Right lobe of liver (tissue), 6 donors: ENCODE results near the gene SLC17A7. TPM values are rescaled to one million over a fixed set of nuclear protein-coding genes. Genes with fewer than 3 reads are reported as not detected.

Experiments
- ATAC-seq, 4 donors: fragments of 200-7000 bp; cut with Tn5 transposase; one replicate each; pipeline ENCODE4 v1.9.1; 2020; ENCODE audit warnings: mild to moderate bottlenecking in 4 of 4, moderate library complexity in 4 of 4
- DNase-seq, 3 donors: peaks; one replicate each; pipeline ENCODE4 v3.0.0-alpha.2; 2020
- H3K27ac ChIP-seq, 3 donors: fragments of 200-600 bp; one replicate each; pipeline ENCODE4 v1.8.0; 2022
- H3K27me3 ChIP-seq, 2 donors: fragments of 200-600 bp; one replicate each; pipeline ENCODE4 v1.8.0; 2022
- H3K36me3 ChIP-seq, 4 donors: fragments of 200-600 bp; sonication (generic) in 1 of 4; one replicate each; pipeline versions ENCODE4 v1.5.1 to v1.8.0; 2017 to 2022; ENCODE audit warnings: control low read depth in 1 of 4
- H3K4me1 ChIP-seq, 4 donors: fragments of 200-600 bp; sonication (generic) in 1 of 4; one replicate each; pipeline versions ENCODE4 v1.5.1 to v1.8.0; 2017 to 2022; ENCODE audit warnings: control low read depth in 1 of 4
- H3K4me3 ChIP-seq, 3 donors: fragments of 200-600 bp; one replicate each; pipeline ENCODE4 v1.8.0; 2022
- H3K9me3 ChIP-seq, 4 donors: fragments of 200-600 bp; sonication (generic) in 1 of 4; one replicate each; pipeline versions ENCODE4 v1.5.1 to v1.8.0; 2017 to 2022; ENCODE audit warnings: control low read depth in 1 of 4
- POLR2A ChIP-seq: fragments of 450-650 bp; IDR thresholded peaks from one replicate; pipeline ENCODE4 v1.6.1; 2017; ENCODE audit warnings: antibody characterized with exemption, mild to moderate bottlenecking
- WGBS: methylation state at CpG from one replicate; pipeline ENCODE4 v1.1.6; 2018; ENCODE audit warnings: low coverage, low lambda C conversion rate; ENCODE audit not compliant: insufficient coverage; ENCODE audit errors: missing lambda C conversion rate; 5-methylcytosine and 5-hydroxymethylcytosine counted together
- intact Hi-C, 2 donors: fragments of 100-400 bp; cut with DNase I; formaldehyde crosslinking; loops; one replicate each; pipeline versions ENCODE4 v1.11.2 to v1.14.1; 2022
- total RNA-seq, 6 experiments: library from RNA; depleted of rRNA in 2 of 6; stranded (reverse); fragments of >200 nt in 2 of 6; fragmentation: NEBNext Ultra II Directional in 3 of 6; extraction: Animal tissue kit (Norgen Biotek cat#: 25700) in 3 of 6; gene quantifications; one replicate each; pipeline versions ENCODE4 v1.1.0 to v1.2.4, GENCODE V29; 2016 to 2023
- TF ChIP-seq, protein P1 (sequence below), 4 donors: fragments of 200-600 bp in 3 of 4; fragments of 450-650 bp in 1 of 4; IDR thresholded peaks; one replicate each; pipeline versions ENCODE4 v1.5.1 to v1.8.0; 2016 to 2022; ENCODE audit warnings: antibody characterized with exemption in 4 of 4, mild to moderate bottlenecking in 2 of 4
- donor health status: DM: no; HTN: yes; CAD: no.
- donor health status: DM: no; HTN: no; CAD: no.
- donor health status: DM: no; HTN: no; CAD: no.
- donor health status: DM: no; HTN: yes; CAD: no.
- donor health status: DM: no; HTN: yes; CAD: no.

SLC17A7 gene
- total RNA-seq, 6 experiments from 2014 or later = 0.13 TPM; not detected in 5

DNA sequence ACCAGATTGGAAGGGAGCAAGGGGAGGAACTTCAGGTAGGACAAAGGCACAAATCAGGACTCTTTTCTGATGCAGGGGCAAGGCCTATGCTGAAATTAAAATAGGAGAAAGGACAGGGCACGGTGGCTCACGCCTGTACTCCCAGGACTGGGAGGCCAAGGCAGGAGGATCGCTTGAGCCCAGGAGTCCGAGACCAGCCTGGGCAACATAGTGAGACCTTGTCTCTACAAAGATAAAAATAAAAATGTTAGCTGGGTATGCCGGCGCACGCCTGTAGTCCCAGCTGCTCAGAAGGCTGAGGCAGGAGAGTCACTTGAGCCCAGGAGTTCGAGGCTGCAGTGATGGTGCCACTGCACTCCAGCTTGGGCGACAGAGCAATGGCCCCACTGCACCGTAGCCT lies 5.7 kb downstream of the SLC17A7 start:
- WGBS = 78% methylated on average over 7 of the region's 10 CpGs
- H3K4me1 ChIP-seq = no peaks in the 10 kb centered on the region
- intact Hi-C loops = loop anchor here (5.0 to 10.0 kb wide), 2 partner anchors 38 to 181 kb away; no protein-coding TSS in a partner anchor

GRCh38 chr19:49434907-49435583 lies 6.3 kb downstream of the SLC17A7 start:
- no peak for DNase-seq
- H3K9me3 ChIP-seq = no peaks in the 10 kb centered on the region
- no peak overlapping the region for H3K4me3 ChIP-seq
- 69% methylated on average over 6 of the region's 18 CpGs for WGBS
- TF ChIP-seq POLR2A = no peak
- TF ChIP-seq, protein P1, sequence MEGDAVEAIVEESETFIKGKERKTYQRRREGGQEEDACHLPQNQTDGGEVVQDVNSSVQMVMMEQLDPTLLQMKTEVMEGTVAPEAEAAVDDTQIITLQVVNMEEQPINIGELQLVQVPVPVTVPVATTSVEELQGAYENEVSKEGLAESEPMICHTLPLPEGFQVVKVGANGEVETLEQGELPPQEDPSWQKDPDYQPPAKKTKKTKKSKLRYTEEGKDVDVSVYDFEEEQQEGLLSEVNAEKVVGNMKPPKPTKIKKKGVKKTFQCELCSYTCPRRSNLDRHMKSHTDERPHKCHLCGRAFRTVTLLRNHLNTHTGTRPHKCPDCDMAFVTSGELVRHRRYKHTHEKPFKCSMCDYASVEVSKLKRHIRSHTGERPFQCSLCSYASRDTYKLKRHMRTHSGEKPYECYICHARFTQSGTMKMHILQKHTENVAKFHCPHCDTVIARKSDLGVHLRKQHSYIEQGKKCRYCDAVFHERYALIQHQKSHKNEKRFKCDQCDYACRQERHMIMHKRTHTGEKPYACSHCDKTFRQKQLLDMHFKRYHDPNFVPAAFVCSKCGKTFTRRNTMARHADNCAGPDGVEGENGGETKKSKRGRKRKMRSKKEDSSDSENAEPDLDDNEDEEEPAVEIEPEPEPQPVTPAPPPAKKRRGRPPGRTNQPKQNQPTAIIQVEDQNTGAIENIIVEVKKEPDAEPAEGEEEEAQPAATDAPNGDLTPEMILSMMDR (IDR thresholded peaks at IDR 0.05) = no peak
- intact Hi-C loops = loop anchor here (5.0 to 10.0 kb wide), 2 partner anchors 38 to 180 kb away; no protein-coding TSS in a partner anchor
- no peaks in the 10 kb centered on the region for H3K4me1 ChIP-seq
- peaks cover 7 to 20% of the 10 kb centered on the region in 2 donors for H3K27me3 ChIP-seq
- H3K27ac ChIP-seq = no peak overlapping the region
- no peak for ATAC-seq
- no peaks in the 10 kb centered on the region for H3K36me3 ChIP-seq

More for the DNA sequence above, 5.7 kb downstream of the SLC17A7 start:
- Histone ChIP-seq H3K4me3 (no peak overlapping the region), H3K9me3 (no peaks in the 10 kb centered on the region), H3K27ac (no peak overlapping the region), H3K36me3 (no peaks in the 10 kb centered on the region), H3K27me3 (peaks cover 7 to 20% of the 10 kb centered on the region in 2 donors)
- no peak for DNase-seq
- no peak for ATAC-seq
- TF ChIP-seq POLR2A = no peak
- TF ChIP-seq, protein P1 (IDR thresholded peaks at IDR 0.05) = no peak

- Histone ChIP-seq H3K36me3 (no peaks in the 10 kb centered on the region), H3K27me3 (peaks cover 7 to 20% of the 10 kb centered on the region in 2 donors), H3K27ac (no peak overlapping the region), H3K4me3 (no peak overlapping the region), H3K9me3 (no peaks in the 10 kb centered on the region), H3K4me1 (no peaks in the 10 kb centered on the region)
- intact Hi-C loops = loop anchor here in 1 of 2 donors (10.0 kb wide), 1 partner anchor 179 kb away; no protein-coding TSS in a partner anchor
- TF ChIP-seq, protein P1 (IDR thresholded peaks at IDR 0.05) = no peak
- TF ChIP-seq POLR2A = no peak
- DNase-seq = no peak
- no peak for ATAC-seq
- 11% methylated on average over 30 of the region's 31 CpGs for WGBS
These were observed 8.0 kb downstream of the SLC17A7 start for GRCh38 chr19:49433240-49433901.

DNA sequence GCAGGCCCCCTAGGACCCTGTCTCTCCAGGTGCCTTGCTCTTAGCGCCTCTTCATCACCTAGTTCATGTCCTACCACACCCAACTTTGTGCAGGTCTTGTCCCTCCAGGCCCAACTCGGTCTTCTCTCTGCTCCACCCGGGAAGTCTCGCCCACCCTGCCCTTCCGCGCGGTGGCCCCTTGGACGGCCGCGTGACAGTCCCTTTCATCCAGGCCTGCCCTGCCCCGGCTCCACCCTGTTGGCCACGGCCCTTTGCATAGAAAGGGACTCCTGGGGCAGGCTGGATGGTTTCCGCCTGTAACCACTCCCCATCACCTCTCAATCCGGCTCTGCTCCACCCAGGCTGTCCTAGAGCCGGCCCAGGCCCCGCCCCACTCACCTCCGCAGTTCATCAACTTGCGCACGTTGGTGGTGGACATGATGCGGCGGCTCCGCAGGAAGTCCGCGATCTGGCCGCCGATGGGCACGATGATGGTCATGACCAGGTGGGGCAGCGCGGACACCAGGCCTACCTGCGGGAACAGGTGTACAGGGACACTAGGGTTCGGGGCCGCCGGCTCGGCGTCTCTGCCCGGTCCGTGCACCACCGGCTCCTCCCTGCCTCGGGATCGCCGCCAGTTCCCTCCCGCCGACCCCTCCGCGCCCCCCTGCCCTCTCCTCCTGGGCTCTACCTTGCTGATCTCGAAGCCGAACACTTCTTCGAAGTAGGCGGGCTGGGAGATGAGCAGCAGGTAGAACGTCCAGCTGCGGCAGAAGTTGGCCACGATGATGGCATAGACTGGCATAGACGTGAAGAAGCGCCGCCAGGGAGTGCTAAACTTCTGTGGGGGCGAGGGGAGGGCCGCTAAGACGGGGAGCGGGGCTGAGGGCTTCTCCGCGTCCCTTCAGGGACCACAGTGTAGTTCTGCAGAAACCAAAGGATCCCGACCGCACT lies 8.9 kb downstream of the SLC17A7 start:
- ATAC-seq = no peak

More for the DNA sequence above, 8.9 kb downstream of the SLC17A7 start:
- H3K36me3 ChIP-seq = no peaks in the 10 kb centered on the region
- TF ChIP-seq, protein P1 (IDR thresholded peaks at IDR 0.05) = no peak
- TF ChIP-seq POLR2A = no peak
- no peak overlapping the region for H3K27ac ChIP-seq
- WGBS = 11% methylated on average over 19 of the region's 63 CpGs
- no peak overlapping the region for H3K4me3 ChIP-seq
- DNase-seq = no peak
- H3K27me3 ChIP-seq = peaks cover 7 to 20% of the 10 kb centered on the region in 2 donors
- intact Hi-C loops = loop anchor here in 1 of 2 donors (10.0 kb wide), 1 partner anchor 178 kb away; no protein-coding TSS in a partner anchor
- H3K4me1 ChIP-seq = no peaks in the 10 kb centered on the region
- no peaks in the 10 kb centered on the region for H3K9me3 ChIP-seq
